OCI-M2 (cell line): ENCODE measurements around the gene IRAK1BP1.
A peak's percentile ranks its signal among the peaks of the same experiment; 100 is the strongest.
"Not testable (repeated sequence)": the region's sequence is repeated elsewhere in the genome, so short reads cannot be mapped to it uniquely, and the experiment has no call there.

ENCODE experiments used
- DNase-seq: peaks from one replicate; lab custom pipeline; 2025; ENCODE audit not compliant: unreplicated experiment; lab: John Stamatoyannopoulos, UW

Gene IRAK1BP1

GRCh38 chr6:78867370-78868040 is at the start of gene IRAK1BP1:
Gene IRAK1BP1 (plus strand): TSS chr6:78867551. CDS start chr6:78867577, 26 bp downstream.
- peak; percentile 69 for DNase-seq

- no peak for DNase-seq
Observed at GRCh38 chr6:78824045-78824444, 43.3 kb upstream of the IRAK1BP1 start.

GRCh38 chr6:78829407-78829806 is 37.9 kb upstream of the IRAK1BP1 start:
- DNase-seq = no peak

- no peak for DNase-seq
Observed at GRCh38 chr6:78830805-78831204, 36.5 kb upstream of the IRAK1BP1 start.

- no peak for DNase-seq
Observed at GRCh38 chr6:78831492-78831891, 35.9 kb upstream of the IRAK1BP1 start.

- no peak for DNase-seq
Observed at GRCh38 chr6:78832091-78832808, 35.1 kb upstream of the IRAK1BP1 start.

- no peak for DNase-seq
Observed at GRCh38 chr6:78835817-78836216, 31.5 kb upstream of the IRAK1BP1 start.

GRCh38 chr6:78836598-78836997 is 30.8 kb upstream of the IRAK1BP1 start:
- no peak for DNase-seq

GRCh38 chr6:78841111-78841510 is 26.2 kb upstream of the IRAK1BP1 start:
- no peak for DNase-seq

GRCh38 chr6:78842953-78843352 is 24.4 kb upstream of the IRAK1BP1 start:
- DNase-seq = no peak

GRCh38 chr6:78844899-78845298 is 22.5 kb upstream of the IRAK1BP1 start:
- no peak for DNase-seq

GRCh38 chr6:78845567-78845966 is 21.8 kb upstream of the IRAK1BP1 start:
- no peak for DNase-seq

GRCh38 chr6:78850621-78851020 is 16.7 kb upstream of the IRAK1BP1 start:
- DNase-seq = no peak

GRCh38 chr6:78851156-78851555 is 16.2 kb upstream of the IRAK1BP1 start:
- no peak for DNase-seq

GRCh38 chr6:78854546-78854945 is 12.8 kb upstream of the IRAK1BP1 start:
- no peak for DNase-seq

- DNase-seq = not testable (repeated sequence)
Observed at GRCh38 chr6:78858339-78858938, 8.9 kb upstream of the IRAK1BP1 start.

- no peak for DNase-seq
Observed at GRCh38 chr6:78861509-78861908, 5.8 kb upstream of the IRAK1BP1 start.

GRCh38 chr6:78863576-78863975 is 3.8 kb upstream of the IRAK1BP1 start:
- DNase-seq = no peak

- no peak for DNase-seq
Observed at GRCh38 chr6:78864957-78865356, 2.4 kb upstream of the IRAK1BP1 start.

GRCh38 chr6:78867020-78867369 is 356 bp upstream of the IRAK1BP1 start:
- no peak for DNase-seq

- DNase-seq = no peak
Observed at GRCh38 chr6:78868116-78868515, 765 bp downstream of the IRAK1BP1 start.

- DNase-seq = no peak
Observed at GRCh38 chr6:78875505-78875904, 8.2 kb downstream of the IRAK1BP1 start.
